HepG2 (cell line): Measurements from ENCODE around the gene WDR31. TPM values are rescaled to one million over a fixed set of nuclear protein-coding genes. Genes with fewer than 3 reads are reported as not detected.

Experiments
- ARID3A ChIP-seq: IDR thresholded peaks from 2 replicates; pipeline ENCODE4 v1.6.1; 2012; ENCODE audit warnings: low read depth, low read length, improper control_type of control experiment
- ARID4A ChIP-seq: sonication (generic); formaldehyde crosslinking; IDR thresholded peaks from 2 replicates; pipeline ENCODE4 v1.5.0; 2020; ENCODE audit warnings: mild to moderate bottlenecking, missing genetic modification reagents, borderline replicate concordance
- GRHL1 ChIP-seq: sonication (generic); formaldehyde crosslinking; conservative IDR thresholded peaks from 2 replicates; pipeline ENCODE4 v1.8.0; 2022; ENCODE audit warnings: missing genetic modification reagents
- HOXA3 ChIP-seq: sonication (generic); formaldehyde crosslinking; IDR thresholded peaks from 2 replicates; pipeline ENCODE4 v1.5.0; 2020; ENCODE audit warnings: missing genetic modification reagents
- POGZ ChIP-seq: sonication (generic); formaldehyde crosslinking; IDR thresholded peaks from 2 replicates; pipeline ENCODE4 v1.4.0; 2020; ENCODE audit warnings: mild to moderate bottlenecking, missing genetic modification reagents
- POLR2A ChIP-seq, 2 experiments: IDR thresholded peaks; 2 replicates each; pipeline ENCODE4 v1.6.1; 2011; ENCODE audit warnings: low read depth in 2 of 2, low read length in 2 of 2, mild to moderate bottlenecking in 1 of 2, moderate library complexity in 1 of 2; ENCODE audit not compliant: insufficient read depth in 1 of 2
- TBX2 ChIP-seq: sonication (generic); formaldehyde crosslinking; IDR thresholded peaks from 2 replicates; pipeline ENCODE4 v1.5.0; 2020; ENCODE audit warnings: missing genetic modification reagents, mild to moderate bottlenecking, borderline replicate concordance
- YEATS4 ChIP-seq: sonication (generic); formaldehyde crosslinking; IDR thresholded peaks from 2 replicates; pipeline ENCODE4 v1.4.0; 2020; ENCODE audit warnings: missing genetic modification reagents, borderline replicate concordance
- ZKSCAN1 ChIP-seq: fragments of 150-350 bp; IDR thresholded peaks from 2 replicates; pipeline ENCODE4 v1.6.1; 2014; ENCODE audit warnings: low read length
- ZNF205 ChIP-seq: IDR thresholded peaks from 2 replicates; pipeline ENCODE4 v1.6.1; 2018; ENCODE audit warnings: missing biosample characterization, missing genetic modification reagents
- ZNF253 ChIP-seq: sonication (generic); formaldehyde crosslinking; IDR thresholded peaks from 2 replicates; pipeline ENCODE4 v1.8.0; 2022; ENCODE audit warnings: mild to moderate bottlenecking, missing genetic modification reagents, borderline replicate concordance
- ZNF281 ChIP-seq: sonication (generic); formaldehyde crosslinking; IDR thresholded peaks from 2 replicates; pipeline ENCODE4 v1.4.0; 2020; ENCODE audit warnings: missing genetic modification reagents, borderline replicate concordance
- ZNF468 ChIP-seq: sonication (generic); formaldehyde crosslinking; IDR thresholded peaks from 2 replicates; pipeline ENCODE4 v1.8.0; 2022; ENCODE audit warnings: mild to moderate bottlenecking, moderate library complexity, missing genetic modification reagents
- ZNF737 ChIP-seq: sonication (generic); formaldehyde crosslinking; IDR thresholded peaks from 2 replicates; pipeline ENCODE4 v1.5.0; 2020; ENCODE audit warnings: missing genetic modification reagents, mild to moderate bottlenecking, borderline replicate concordance
- polyA plus RNA-seq, 8 experiments: library from polyadenylated mRNA; depleted of rRNA in 3 of 8; stranded (reverse) in 7 of 8; unstranded in 1 of 8; fragments of >200 nt; fragmentation: Illumina TruSeq in 4 of 8; extraction: Trizol in 4 of 8; gene quantifications; 2 replicates each; pipeline versions ENCODE4 v1.2.1 to v1.2.3, GENCODE V29; 2011 to 2016; ENCODE audit warnings: low read depth in 4 of 8, missing spikeins in 1 of 8, mixed read lengths in 1 of 8; ENCODE audit not compliant: insufficient read depth in 1 of 8
- total RNA-seq, 5 experiments: library from RNA; depleted of rRNA; stranded (reverse); fragments of >200 nt; fragmentation: Illumina TruSeq; extraction: Trizol; gene quantifications; 2 replicates each; pipeline ENCODE4 v1.2.3, GENCODE V29; 2016; ENCODE audit warnings: low read depth in 1 of 5
- TF ChIP-seq, protein P1 (sequence below): sonication (generic); formaldehyde crosslinking; IDR thresholded peaks from 2 replicates; pipeline ENCODE4 v1.5.0; 2020; ENCODE audit warnings: missing genetic modification reagents, mild to moderate bottlenecking, borderline replicate concordance

The WDR31 gene
- total and polyA plus RNA-seq, 2 of the 13 experiments (the other 11 are each of a cell fraction or from before 2014, with no cell fraction given), result 0.33 to 1.7 TPM

DNA sequence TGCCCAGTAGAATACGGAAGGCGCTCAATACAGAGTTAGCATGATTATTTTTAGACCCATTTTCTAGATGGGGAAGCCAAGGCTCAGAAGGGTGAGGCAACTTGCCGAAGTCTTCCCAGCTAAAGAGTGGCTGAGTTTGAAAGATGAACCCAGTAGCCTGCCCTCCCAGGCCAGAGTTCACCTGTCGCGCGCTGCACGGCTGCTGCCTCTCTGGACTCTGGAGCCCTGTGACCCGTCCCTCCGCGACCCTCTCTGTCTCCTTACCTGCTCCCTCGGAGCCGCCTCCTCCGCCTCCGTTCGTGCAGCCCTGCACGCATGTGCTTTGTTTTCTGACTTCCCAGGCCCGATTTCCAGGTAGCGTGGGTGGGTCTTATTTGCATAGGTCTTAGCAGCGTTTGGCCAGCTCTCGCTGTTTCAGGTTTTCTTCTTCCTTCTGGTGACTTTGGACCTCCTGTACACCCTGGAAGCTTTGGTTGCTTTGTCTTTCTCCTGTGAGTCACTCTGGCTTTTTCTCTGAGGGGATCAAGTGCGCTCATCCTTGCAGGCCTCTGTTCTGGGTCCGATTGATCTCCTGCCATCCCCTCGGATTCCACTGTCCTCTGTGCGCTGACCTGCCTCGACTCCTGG lies 37.2 kb downstream of the WDR31 start, which contains the start of gene RNF183 (continued):
- TF ChIP-seq ARID3A, result no peak
- no peak for TF ChIP-seq ZNF737 (CRISPR knock-in tag)
- TF ChIP-seq TBX2 (CRISPR knock-in tag), result peak; percentile 35; the same call in 1 of the 2 replicates
- peak in 1 of 2 experiments; percentile 51; a peak in 2 of 4 replicates for TF ChIP-seq POLR2A (IDR thresholded peaks at IDR 0.05; ENCODE audit: insufficient read depth in 1 of 2, low read depth in 2 of 2, low read length in 2 of 2)
- TF ChIP-seq POGZ (CRISPR knock-in tag), result peak; percentile 53
- no peak for TF ChIP-seq ZKSCAN1
- TF ChIP-seq ZNF205, result 0 out of 2 replicates have a peak, but pooled peaks have one; percentile 25
- TF ChIP-seq ZNF281, result no peak
- no peak for TF ChIP-seq GRHL1 (CRISPR knock-in tag)
- no peak; the same call in 1 of the 2 replicates for TF ChIP-seq HOXA3 (CRISPR knock-in tag)
- TF ChIP-seq ARID4A, result 0 out of 2 replicates have a peak, but pooled peaks have one; percentile 30
- TF ChIP-seq YEATS4 (CRISPR knock-in tag), result no peak; the same call in 1 of the 2 replicates
- TF ChIP-seq, protein P1, sequence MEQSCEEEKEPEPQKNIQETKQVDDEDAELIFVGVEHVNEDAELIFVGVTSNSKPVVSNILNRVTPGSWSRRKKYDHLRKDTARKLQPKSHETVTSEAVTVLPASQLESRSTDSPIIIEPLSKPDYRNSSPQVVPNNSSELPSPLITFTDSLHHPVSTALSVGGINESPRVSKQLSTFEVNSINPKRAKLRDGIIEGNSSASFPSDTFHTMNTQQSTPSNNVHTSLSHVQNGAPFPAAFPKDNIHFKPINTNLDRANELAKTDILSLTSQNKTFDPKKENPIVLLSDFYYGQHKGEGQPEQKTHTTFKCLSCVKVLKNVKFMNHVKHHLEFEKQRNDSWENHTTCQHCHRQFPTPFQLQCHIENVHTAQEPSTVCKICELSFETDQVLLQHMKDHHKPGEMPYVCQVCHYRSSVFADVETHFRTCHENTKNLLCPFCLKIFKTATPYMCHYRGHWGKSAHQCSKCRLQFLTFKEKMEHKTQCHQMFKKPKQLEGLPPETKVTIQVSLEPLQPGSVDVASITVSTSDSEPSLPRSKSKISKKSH (CRISPR knock-in tag), result peak; percentile 40; the same call in 1 of the 2 replicates
- no peak for TF ChIP-seq ZNF468 (CRISPR knock-in tag)
- TF ChIP-seq ZNF253, result 0 out of 2 replicates have a peak, but pooled peaks have one; percentile 26
